Sigmoid colon (tissue), 4 donors: ENCODE data around the gene TNPO2.

Experiments used
- CTCF ChIP-seq, 4 experiments: fragments of 450-650 bp in 3 of 4; fragments of 200-600 bp in 1 of 4; IDR thresholded peaks; one replicate each; pipeline ENCODE4 v1.5.1; 2016 to 2019; ENCODE audit warnings: antibody characterized with exemption in 4 of 4, mild to moderate bottlenecking in 3 of 4, moderate library complexity in 2 of 4
- EP300 ChIP-seq, 4 donors: sonication (generic); formaldehyde crosslinking; IDR thresholded peaks; one replicate each; pipeline ENCODE4 v1.6.1; 2017; ENCODE audit warnings: antibody characterized with exemption in 4 of 4
- POLR2A ChIP-seq, 2 donors: fragments of 450-650 bp; IDR thresholded peaks; one replicate each; pipeline ENCODE4 v1.6.1; 2016; ENCODE audit warnings: antibody characterized with exemption in 2 of 2, mild to moderate bottlenecking in 2 of 2, moderate library complexity in 2 of 2
- POLR2AphosphoS5 ChIP-seq, 4 donors: sonication (generic); formaldehyde crosslinking; IDR thresholded peaks; one replicate each; pipeline ENCODE4 v1.6.1; 2017; ENCODE audit warnings: antibody characterized with exemption in 4 of 4

- TF ChIP-seq CTCF (IDR thresholded peaks at IDR 0.05) (no peak), POLR2A (IDR thresholded peaks at IDR 0.05) (no peak), POLR2AphosphoS5 (IDR thresholded peaks at IDR 0.05) (no peak), EP300 (IDR thresholded peaks at IDR 0.05) (no peak)
Observed at GRCh38 chr19:12751635-12752034, 27.9 kb upstream of the TNPO2 start, which contains the start of gene BEST2.
